GM21528 (cell line): Measurements from ENCODE around the gene TMEM167B.
A peak's percentile ranks its signal among the peaks of the same experiment; 100 is the strongest.

Source experiments
- ATAC-seq: cut with Tn5 transposase; IDR thresholded peaks from one replicate; pipeline ENCODE4 v1.9.1; 2021; ENCODE audit warnings: mild to moderate bottlenecking, moderate library complexity; ENCODE audit not compliant: unreplicated experiment, low FRiP score

The TMEM167B gene

GRCh38 chr1:109080441-109081082 is 10.0 kb upstream of the TMEM167B start:
- no peak for ATAC-seq

GRCh38 chr1:109083501-109083900 is 7.1 kb upstream of the TMEM167B start:
- ATAC-seq = no peak

DNA sequence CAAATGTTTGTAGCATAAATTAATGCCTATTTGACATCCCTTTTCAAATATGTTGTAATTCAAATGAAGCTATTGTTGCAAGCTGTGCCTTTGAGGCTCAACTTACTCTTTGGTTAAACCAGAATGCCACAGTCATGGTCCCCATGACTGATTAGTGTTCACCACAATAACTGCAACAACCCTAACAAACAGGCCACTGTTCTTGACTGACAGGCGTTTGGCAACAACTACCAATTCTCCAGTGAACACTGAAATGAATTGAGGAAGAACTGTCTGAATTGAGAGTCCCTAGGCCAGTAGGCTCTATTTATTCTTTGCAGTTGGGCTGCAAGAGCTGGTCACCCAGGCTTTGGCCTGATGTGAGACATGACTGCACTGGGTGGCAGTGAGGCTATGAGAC is 6.6 kb upstream of the TMEM167B start:
- no peak for ATAC-seq

DNA sequence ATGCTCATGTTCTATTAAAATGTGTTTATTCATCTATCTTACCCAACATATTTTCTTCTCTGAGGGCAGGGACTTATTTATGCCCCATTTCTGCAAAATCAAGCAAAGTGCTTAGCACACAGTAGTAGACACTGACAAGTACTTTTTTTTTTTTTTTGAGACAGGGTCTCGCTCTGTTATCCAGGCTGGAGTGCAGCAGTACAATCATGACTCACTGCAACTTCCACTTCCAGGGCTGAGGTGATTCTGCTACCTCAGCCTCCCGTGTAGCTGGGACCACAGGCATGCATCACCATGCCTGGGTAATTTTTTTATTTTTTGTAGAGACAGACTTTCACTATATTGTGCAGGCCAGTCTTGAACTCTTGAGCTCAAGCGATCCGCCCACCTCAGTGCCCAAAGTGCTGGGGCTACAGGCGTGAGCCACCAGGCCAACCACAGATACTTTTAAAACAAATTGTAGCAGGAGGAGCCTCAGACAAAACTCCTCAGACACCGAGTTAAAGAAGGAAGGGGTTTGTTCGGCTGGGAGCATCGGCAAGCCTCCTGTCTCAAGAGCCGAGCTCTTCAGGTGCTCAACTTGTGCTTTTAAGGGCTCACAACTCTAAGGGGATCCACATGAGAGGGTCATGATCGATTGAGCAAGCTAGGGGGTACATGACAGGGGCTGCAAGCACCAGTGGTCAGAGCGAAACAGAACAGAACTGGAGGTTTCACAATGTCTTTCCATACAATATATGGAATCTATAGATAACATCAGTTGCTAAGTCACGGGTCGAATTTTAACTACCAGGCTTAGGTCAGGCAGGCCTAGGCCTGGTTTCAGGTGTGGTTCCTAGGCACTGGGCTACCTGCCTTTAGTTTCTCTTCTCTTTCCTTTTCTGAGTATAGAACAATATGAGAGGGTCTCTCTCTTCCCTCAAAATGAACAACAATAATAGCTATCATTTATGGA is 5.7 kb upstream of the TMEM167B start:
- no peak for ATAC-seq

DNA sequence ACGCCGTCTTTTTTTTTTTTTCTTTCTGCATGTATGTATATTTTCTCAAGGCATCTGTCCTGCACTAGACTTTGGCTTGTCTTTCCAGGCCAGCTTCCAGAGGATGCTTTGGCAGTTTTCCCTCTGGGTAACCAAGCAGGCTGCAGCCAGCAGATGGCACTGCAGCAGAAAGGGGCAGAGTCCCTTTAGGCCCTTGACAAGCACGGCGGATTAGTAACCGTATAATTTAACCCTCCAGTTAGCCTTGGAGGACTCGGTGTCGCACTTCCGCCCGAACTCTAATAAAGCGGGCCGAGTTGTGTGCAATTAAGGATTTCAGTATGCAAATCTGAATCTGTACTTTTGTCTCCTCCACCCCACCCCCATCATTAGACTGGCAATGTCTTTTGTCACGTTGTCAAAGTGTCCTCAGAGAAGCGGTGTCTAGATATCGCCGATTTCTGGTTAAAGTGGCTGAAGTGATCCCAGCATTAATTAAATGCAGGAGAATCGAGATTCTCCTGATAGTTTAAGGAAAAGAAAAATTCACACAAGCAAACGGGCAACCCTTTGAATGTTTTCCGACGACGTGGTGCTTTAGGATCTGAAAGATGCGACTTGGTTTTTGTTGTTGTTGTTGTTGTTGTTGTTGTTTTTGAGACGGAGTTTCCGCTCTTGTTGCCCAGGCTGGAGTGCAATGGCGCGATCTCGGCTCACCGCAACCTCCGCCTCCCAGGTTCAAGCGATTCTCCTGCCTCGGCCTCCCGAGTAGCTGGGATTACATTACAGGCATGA is 1.1 kb upstream of the TMEM167B start:
- ATAC-seq = no peak

DNA sequence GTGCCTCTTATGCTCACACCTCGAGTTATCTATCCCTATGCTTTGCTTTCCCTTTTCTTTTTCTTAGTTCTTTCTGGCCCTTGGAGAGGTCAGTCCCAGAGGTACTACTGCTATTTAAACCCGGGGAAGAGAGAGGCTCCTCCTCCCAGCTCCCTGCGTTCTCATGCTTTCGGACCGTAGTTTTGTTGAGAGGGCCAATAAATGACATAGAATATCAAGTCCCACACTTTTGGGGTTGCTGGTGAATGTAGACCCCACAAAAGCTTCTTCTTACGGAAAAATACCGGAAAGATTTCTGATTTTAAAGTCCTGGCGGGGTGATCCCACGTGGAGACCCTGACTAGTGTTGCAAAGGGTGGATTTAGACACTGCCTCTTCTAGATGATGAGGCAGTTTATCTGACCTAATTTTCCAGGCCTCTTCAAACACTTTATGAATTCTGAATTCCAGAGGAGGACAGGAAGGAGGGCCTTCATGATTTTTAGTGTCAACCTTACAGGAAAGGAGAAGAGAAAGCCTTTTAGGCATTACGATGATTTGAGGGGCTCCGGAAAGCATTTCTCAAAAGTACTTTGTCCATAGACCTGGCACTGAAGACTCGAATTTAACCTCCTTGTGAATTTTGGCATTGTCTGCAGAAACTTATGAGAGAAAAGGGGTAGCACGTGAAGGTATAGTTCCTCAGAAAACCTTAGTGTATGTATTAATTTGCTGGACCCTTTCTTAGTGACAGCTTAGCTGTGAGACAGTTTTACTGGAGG is 694 bp downstream of the TMEM167B start:
- peak; percentile 49 for ATAC-seq

DNA sequence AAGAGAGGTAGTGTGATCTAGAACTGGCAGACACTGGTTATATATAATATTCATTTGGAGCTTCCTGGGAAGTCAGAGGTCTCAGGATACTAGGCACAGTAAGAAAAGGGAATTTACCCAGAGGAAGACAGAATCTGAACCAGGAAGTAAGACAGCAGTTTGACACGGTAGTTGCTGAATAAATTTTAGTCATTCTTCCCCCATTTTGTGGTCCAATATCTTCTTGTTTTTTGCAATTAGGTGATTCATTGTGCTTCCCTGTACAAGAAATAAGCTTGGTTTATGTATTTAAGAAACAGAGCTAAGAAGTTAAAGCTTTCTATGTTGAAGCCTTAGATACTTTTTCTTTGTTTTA is 1.3 kb downstream of the TMEM167B start:
- no peak for ATAC-seq

GRCh38 chr1:109094377-109094803 is 3.8 kb downstream of the TMEM167B start:
- no peak for ATAC-seq

- no peak for ATAC-seq
Observed at GRCh38 chr1:109094871-109095270, 4.3 kb downstream of the TMEM167B start.

DNA sequence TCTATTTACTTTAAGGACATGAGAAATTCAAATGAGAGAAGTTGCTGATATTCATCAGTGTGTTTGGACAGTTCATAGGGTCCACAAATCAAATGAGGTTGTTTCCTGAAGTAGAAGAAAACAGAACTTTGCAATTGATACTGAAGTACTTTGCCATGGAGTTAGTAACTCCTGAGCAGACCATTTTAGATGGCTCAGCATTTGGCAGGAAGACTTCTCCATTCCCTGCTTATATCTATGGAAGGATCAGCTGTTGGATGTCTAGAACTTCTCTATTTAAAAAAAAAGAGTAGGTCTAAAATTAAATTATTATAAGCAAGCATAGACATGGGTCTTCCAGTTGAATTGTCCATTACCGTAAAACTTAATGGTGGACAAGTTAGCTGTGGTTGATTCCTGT is 5.1 kb downstream of the TMEM167B start:
- no peak for ATAC-seq

DNA sequence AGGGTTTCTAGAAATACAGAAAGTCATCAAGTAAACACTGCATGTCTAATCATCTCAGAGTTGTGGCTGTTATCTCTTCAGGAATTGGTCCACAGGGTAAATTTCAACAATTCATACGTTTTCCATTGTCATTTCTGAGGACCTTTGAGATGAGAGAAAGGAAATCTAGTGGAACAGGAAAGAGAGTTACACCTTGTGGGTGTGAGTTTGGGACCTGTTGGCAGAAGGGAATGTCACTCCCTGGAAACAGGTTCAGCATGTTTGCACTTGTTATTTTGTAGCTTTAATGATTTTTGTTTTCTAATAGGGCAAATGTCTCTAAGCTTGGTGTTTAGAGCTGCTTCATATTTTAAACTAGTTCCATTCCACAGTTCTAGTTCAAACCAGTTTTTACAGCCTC is 5.6 kb downstream of the TMEM167B start:
- ATAC-seq = no peak

- peak; percentile 89 for ATAC-seq
Observed at GRCh38 chr1:109099938-109100773, 9.6 kb downstream of the TMEM167B start.

DNA sequence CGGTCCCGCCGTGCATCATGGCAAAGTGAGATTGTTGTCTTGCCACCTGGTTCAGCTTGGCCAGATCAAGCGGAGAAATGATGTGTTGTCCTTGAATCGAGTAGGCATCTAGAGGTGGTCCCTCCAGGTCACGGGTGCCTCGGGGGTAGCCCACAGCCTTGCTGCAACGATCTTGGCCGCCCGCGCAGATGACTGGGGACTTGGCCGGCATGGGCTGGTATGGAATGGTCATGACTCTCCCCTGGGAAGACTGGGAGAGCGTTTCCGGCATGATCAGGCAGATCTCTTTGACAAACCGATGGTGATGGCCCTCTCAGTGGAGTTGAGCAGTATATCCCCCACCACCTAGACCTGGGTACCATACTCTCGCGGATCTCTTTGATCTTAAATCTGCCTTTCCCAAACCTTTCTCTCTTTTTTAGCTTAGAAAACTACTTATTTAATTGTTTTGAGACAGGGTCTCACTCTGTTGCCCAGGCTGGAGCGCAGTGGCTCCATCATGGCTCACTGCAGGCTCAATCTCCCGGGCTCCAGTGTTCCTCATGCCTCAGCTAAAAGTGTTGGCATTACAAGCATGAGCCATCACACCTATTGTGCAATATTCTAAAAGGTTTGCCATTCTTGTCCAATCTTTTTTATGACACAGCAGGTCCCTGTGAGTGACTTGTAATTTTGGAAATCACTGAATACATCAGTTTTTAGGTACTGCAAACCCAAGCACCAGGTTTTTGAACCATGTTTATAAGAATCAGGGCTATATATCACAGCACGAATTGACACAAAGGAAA is 14.0 kb downstream of the TMEM167B start:
- ATAC-seq = no peak

DNA sequence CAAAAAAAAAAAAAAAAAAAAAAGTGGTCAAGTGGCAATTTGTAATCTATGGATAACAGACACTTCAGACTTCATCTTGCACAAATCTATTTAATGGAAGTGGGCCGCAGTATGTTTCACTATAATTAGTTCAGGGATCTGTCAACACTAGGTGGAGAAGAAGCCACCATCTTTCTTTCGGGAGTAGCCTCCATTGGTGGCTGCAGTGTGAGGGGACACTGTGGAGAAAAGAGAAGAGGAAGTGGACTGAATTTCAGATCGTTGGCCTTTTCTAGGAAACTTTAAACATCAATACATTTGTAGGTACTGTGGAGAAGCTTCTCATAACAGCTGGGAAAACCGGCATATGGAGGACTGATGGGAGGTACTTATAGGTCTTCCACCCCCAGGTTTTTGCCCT is 15.3 kb downstream of the TMEM167B start:
- ATAC-seq = no peak

- ATAC-seq = no peak
Observed at GRCh38 chr1:109107785-109108184, 17.2 kb downstream of the TMEM167B start.

DNA sequence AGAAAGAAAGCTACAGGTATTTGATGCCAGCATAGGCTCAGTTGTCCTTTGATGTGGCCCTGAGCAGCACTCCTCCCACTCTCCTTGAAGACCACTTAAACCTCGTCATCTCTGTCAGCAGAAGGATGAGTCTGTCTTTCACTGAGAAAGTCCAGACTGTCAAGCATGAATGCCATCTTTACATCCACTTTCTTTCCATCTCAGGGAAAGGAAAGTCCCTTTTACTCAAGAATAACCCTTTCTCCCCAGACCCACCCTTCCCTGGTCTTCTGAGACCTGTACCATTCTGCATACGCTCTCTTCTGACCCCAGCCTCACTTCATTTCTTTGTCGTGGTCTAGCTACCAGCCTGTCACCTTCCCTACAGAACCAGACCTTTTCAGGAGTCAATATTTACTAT is 19.3 kb downstream of the TMEM167B start:
- no peak for ATAC-seq

DNA sequence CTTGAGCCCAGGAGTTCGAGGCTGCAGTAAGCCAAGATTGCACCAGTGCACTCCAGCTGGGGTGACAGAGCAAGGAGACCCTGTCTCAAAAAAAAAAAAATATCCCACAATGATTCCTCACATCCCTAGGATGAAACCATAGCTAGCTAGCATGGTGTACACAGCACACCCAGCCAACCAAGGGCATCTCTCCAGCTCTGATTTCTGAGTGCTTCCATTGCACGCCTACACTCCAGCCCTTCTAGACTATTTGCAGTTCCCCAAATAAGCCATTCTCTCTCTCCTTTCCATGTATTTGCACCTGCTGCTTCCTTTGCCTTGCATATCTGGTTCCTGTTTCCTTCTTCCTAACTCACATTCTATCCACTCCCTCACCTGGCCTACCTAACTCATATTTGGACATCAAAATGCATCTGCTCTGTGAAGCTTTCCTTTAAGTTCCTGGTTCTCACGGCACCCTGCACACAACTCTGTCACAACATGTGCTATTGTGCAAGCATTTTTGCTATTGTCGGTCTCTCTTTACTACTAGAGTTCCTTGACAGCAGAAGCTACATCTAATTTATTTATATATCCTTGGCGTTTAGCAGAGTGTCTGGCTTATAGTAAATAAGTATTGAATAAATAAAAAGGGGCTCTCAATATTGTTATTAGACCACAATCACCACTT is 21.0 kb downstream of the TMEM167B start:
- no peak for ATAC-seq

- no peak for ATAC-seq
Observed at GRCh38 chr1:109112056-109112651, 21.6 kb downstream of the TMEM167B start.
